H9 (cell line): ENCODE data around the gene ALG11. TPM values are rescaled to one million over a fixed set of nuclear protein-coding genes. Genes with fewer than 3 reads are reported as not detected.

Source experiments
- DNase-seq: peaks from one replicate; pipeline ENCODE4 v3.0.0-alpha.2; 2017
- H2AFZ ChIP-seq: one replicate; pipeline ENCODE4 v1.6.1; 2013; ENCODE audit warnings: mild to moderate bottlenecking, low read length, control low read depth, moderate library complexity
- H2AK5ac ChIP-seq: 2 replicates; pipeline ENCODE4 v1.6.1; 2013; ENCODE audit warnings: low read length, control low read depth, mixed read lengths; ENCODE audit not compliant: insufficient read length
- H2BK120ac ChIP-seq: one replicate; pipeline ENCODE4 v1.6.1; 2013; ENCODE audit warnings: low read depth, mild to moderate bottlenecking, low read length, control low read depth, inconsistent platforms; ENCODE audit not compliant: poor library complexity, severe bottlenecking
- H2BK12ac ChIP-seq: 2 replicates; pipeline ENCODE4 v1.6.1; 2013; ENCODE audit warnings: low read length, control low read depth, mixed read lengths, low read depth; ENCODE audit not compliant: insufficient read length
- H2BK15ac ChIP-seq: 2 replicates; pipeline ENCODE4 v1.6.1; 2013; ENCODE audit warnings: low read depth, low read length, control low read depth
- H2BK20ac ChIP-seq: one replicate; pipeline ENCODE4 v1.6.1; 2013; ENCODE audit warnings: low read depth, mild to moderate bottlenecking, low read length, control low read depth, inconsistent platforms; ENCODE audit not compliant: poor library complexity, severe bottlenecking
- H2BK5ac ChIP-seq: 2 replicates; pipeline ENCODE4 v1.6.1; 2013; ENCODE audit warnings: low read length, control low read depth, mixed read lengths; ENCODE audit not compliant: insufficient read length
- H3K14ac ChIP-seq: 2 replicates; pipeline ENCODE4 v1.6.1; 2013; ENCODE audit warnings: low read length, control low read depth; ENCODE audit not compliant: insufficient read depth
- H3K18ac ChIP-seq: 2 replicates; pipeline ENCODE4 v1.6.1; 2013; ENCODE audit warnings: low read depth, mild to moderate bottlenecking, mixed read lengths, low read length, control low read depth; ENCODE audit not compliant: insufficient read length
- H3K23ac ChIP-seq: 2 replicates; pipeline ENCODE4 v1.6.1; 2013; ENCODE audit warnings: low read length, control low read depth, mixed read lengths, low read depth; ENCODE audit not compliant: insufficient read length
- H3K23me2 ChIP-seq: 2 replicates; pipeline ENCODE4 v1.6.1; 2013; ENCODE audit warnings: low read depth, mild to moderate bottlenecking, mixed read lengths, low read length, control low read depth; ENCODE audit not compliant: insufficient read length, poor library complexity, severe bottlenecking
- H3K27ac ChIP-seq: 2 replicates; pipeline ENCODE4 v1.5.1; 2013; ENCODE audit warnings: low read length, control low read depth, mixed read lengths, low read depth; ENCODE audit not compliant: insufficient read length
- H3K27me3 ChIP-seq: 2 replicates; pipeline ENCODE4 v1.6.1; 2013; ENCODE audit warnings: low read length, control low read depth, inconsistent platforms; ENCODE audit not compliant: insufficient read depth
- H3K4ac ChIP-seq: 2 replicates; pipeline ENCODE4 v1.6.1; 2013; ENCODE audit warnings: low read depth, mild to moderate bottlenecking, control low read depth, inconsistent platforms, low read length, moderate library complexity
- H3K4me1 ChIP-seq: 2 replicates; pipeline ENCODE4 v1.6.1; 2013; ENCODE audit warnings: low read length, control low read depth, inconsistent platforms; ENCODE audit not compliant: insufficient read depth
- H3K4me2 ChIP-seq: 2 replicates; pipeline ENCODE4 v1.6.1; 2013; ENCODE audit warnings: low read length, control low read depth, mixed read lengths; ENCODE audit not compliant: insufficient read length, insufficient read depth
- H3K56ac ChIP-seq: 2 replicates; pipeline ENCODE4 v1.6.1; 2013; ENCODE audit warnings: low read depth, mild to moderate bottlenecking, mixed read lengths, low read length, control low read depth; ENCODE audit not compliant: insufficient read length
- H3K79me1 ChIP-seq: 2 replicates; pipeline ENCODE4 v1.6.1; 2013; ENCODE audit warnings: low read depth, mild to moderate bottlenecking, moderate library complexity, low read length, control low read depth, inconsistent platforms; ENCODE audit not compliant: insufficient read depth, poor library complexity, severe bottlenecking
- H3K79me2 ChIP-seq: 2 replicates; pipeline ENCODE4 v1.6.1; 2013; ENCODE audit warnings: low read length, control low read depth, inconsistent platforms; ENCODE audit not compliant: insufficient read depth
- H3K9ac ChIP-seq: 2 replicates; pipeline ENCODE4 v1.6.1; 2013; ENCODE audit warnings: low read length, control low read depth, mixed read lengths; ENCODE audit not compliant: insufficient read length; ENCODE audit errors: extremely low read depth
- H3K9me3 ChIP-seq: one replicate; pipeline ENCODE4 v1.6.1; 2013; ENCODE audit warnings: low read depth, low read length, inconsistent platforms; ENCODE audit not compliant: control insufficient read depth
- H3T11ph ChIP-seq: one replicate; pipeline ENCODE4 v1.6.1; 2013; ENCODE audit warnings: mild to moderate bottlenecking, low read length, control low read depth, inconsistent platforms
- H4K20me1 ChIP-seq: one replicate; pipeline ENCODE4 v1.6.1; 2013; ENCODE audit not compliant: control insufficient read depth, insufficient read length, insufficient read depth
- H4K5ac ChIP-seq: 2 replicates; pipeline ENCODE4 v1.6.1; 2013; ENCODE audit warnings: low read depth, mild to moderate bottlenecking, mixed read lengths, low read length, control low read depth; ENCODE audit not compliant: insufficient read length
- H4K8ac ChIP-seq: replicated peaks from 2 replicates; pipeline ENCODE4 v1.6.1; 2013; ENCODE audit warnings: low read length, control low read depth, mixed read lengths, low read depth; ENCODE audit not compliant: insufficient read length
- H4K91ac ChIP-seq: 2 replicates; pipeline ENCODE4 v1.6.1; 2013; ENCODE audit warnings: low read depth, mild to moderate bottlenecking, moderate library complexity, mixed read lengths, low read length, control low read depth; ENCODE audit not compliant: insufficient read length
- H3K27ac Mint-ChIP-seq, 3 experiments: 2 replicates in 2 of 3; 3 replicates in 1 of 3; pipeline ENCODE4 v1.8.0; 2020 to 2021; ENCODE audit warnings: mixed read lengths in 3 of 3, mild to moderate bottlenecking in 1 of 3, moderate library complexity in 1 of 3
- H3K27me3 Mint-ChIP-seq: 2 replicates; pipeline ENCODE4 v1.8.0; 2021; ENCODE audit warnings: low read depth, mild to moderate bottlenecking, moderate library complexity, mixed read lengths
- H3K36me3 Mint-ChIP-seq, 3 experiments: 2 replicates in 2 of 3; 3 replicates in 1 of 3; pipeline ENCODE4 v1.8.0; 2020 to 2021; ENCODE audit warnings: low read depth in 3 of 3, mixed read lengths in 3 of 3; ENCODE audit not compliant: insufficient read depth in 1 of 3
- H3K4me1 Mint-ChIP-seq, 2 experiments: 2 replicates each; pipeline ENCODE4 v1.8.0; 2020; ENCODE audit warnings: mixed read lengths in 2 of 2
- H3K4me3 Mint-ChIP-seq, 2 experiments: 2 replicates in 1 of 2; 3 replicates in 1 of 2; pipeline ENCODE4 v1.8.0; 2020 to 2021; ENCODE audit warnings: mild to moderate bottlenecking in 2 of 2, mixed read lengths in 2 of 2, moderate library complexity in 1 of 2
- H3K9me3 Mint-ChIP-seq, 2 experiments: 2 replicates in 1 of 2; 3 replicates in 1 of 2; pipeline ENCODE4 v1.8.0; 2020; ENCODE audit warnings: mild to moderate bottlenecking in 2 of 2, mixed read lengths in 2 of 2, moderate library complexity in 1 of 2
- CTCF ChIP-seq: fragments of 200-600 bp; sonication (generic); conservative IDR thresholded peaks from 3 replicates; pipeline ENCODE4 v1.8.0; 2021; ENCODE audit warnings: antibody characterized with exemption, mild to moderate bottlenecking
- WGBS: extraction: QIAGEN DNeasy Blood & Tissue Kit; methylation state at CpG from one replicate; pipeline ENCODE4 v1.1.7; 2013; ENCODE audit warnings: missing lambda C conversion rate, low lambda C conversion rate, mixed read lengths; ENCODE audit not compliant: insufficient read length; ENCODE audit errors: extremely low coverage; 5-methylcytosine and 5-hydroxymethylcytosine counted together
- total RNA-seq: library from RNA; stranded (reverse); gene quantifications from 2 replicates; pipeline ENCODE4 v1.2.1, GENCODE V29; 2021

The ALG11 gene
- total RNA-seq, 1 experiment from 2014 or later, result 46.6 TPM

GRCh38 chr13:51976890-51977289 lies 35.3 kb upstream of the ALG11 start:
- Histone ChIP-seq H3K27me3 (no peaks in the 10 kb centered on the region), H2BK15ac (no peak overlapping the region), H3K9me3 (no peaks in the 10 kb centered on the region), H2BK120ac (no peak overlapping the region), H3K56ac (no peak overlapping the region), H2BK12ac (no peak overlapping the region), H2AFZ (no peak overlapping the region), H3K18ac (no peak overlapping the region), H3K14ac (no peak overlapping the region), H2AK5ac (no peak overlapping the region), H4K20me1 (no peaks in the 10 kb centered on the region), H2BK20ac (no peak overlapping the region), H3T11ph (no peak overlapping the region), H3K9ac (no peak overlapping the region), H3K4me1 (no peaks in the 10 kb centered on the region), H2BK5ac (no peak overlapping the region), H3K23ac (no peak overlapping the region), H3K79me2 (no peaks in the 10 kb centered on the region), H4K91ac (no peak overlapping the region), H3K4me2 (no peak overlapping the region), H4K8ac (no peak overlapping the region), H3K27ac (no peak overlapping the region), H3K79me1 (no peaks in the 10 kb centered on the region), H4K5ac (no peak overlapping the region), H3K23me2 (no peaks in the 10 kb centered on the region), H3K4ac (no peak overlapping the region)
- Mint-ChIP-seq H3K36me3 (no peaks in the 10 kb centered on the region), H3K4me3 (no peak overlapping the region), H3K4me1 (peaks cover 5 to 6% of the 10 kb centered on the region in 2 experiments), H3K27ac (no peak overlapping the region), H3K9me3 (no peaks in the 10 kb centered on the region; a peak in 1 of 5 replicates), H3K27me3 (no peaks in the 10 kb centered on the region)
- no peak for TF ChIP-seq CTCF
- WGBS, result 100% methylated on average over 1 of the region's 5 CpGs
- no peak for DNase-seq
